Esophagus muscularis mucosa (tissue), 4 donors: ENCODE measurements around the gene PADI2.

Experiments used
- CTCF ChIP-seq, 3 experiments: fragments of 200-600 bp in 2 of 3; fragments of 450-650 bp in 1 of 3; sonication (generic) in 2 of 3; IDR thresholded peaks; one replicate each; pipeline ENCODE4 v1.5.1; 2017 to 2019; ENCODE audit warnings: antibody characterized with exemption in 3 of 3, mild to moderate bottlenecking in 2 of 3, moderate library complexity in 1 of 3
- EP300 ChIP-seq: sonication (generic); formaldehyde crosslinking; IDR thresholded peaks from one replicate; pipeline ENCODE4 v1.6.1; 2017; ENCODE audit warnings: antibody characterized with exemption
- POLR2A ChIP-seq: fragments of 450-650 bp; IDR thresholded peaks from one replicate; pipeline ENCODE4 v1.6.1; 2017; ENCODE audit warnings: antibody characterized with exemption, moderate library complexity, mild to moderate bottlenecking, low read depth

GRCh38 chr1:17071794-17072193 lies 47.5 kb downstream of the PADI2 start:
- TF ChIP-seq CTCF (IDR thresholded peaks at IDR 0.05) = no peak
- TF ChIP-seq EP300 = no peak
- no peak for TF ChIP-seq POLR2A
